GM12878 (cell line): ENCODE data around the gene SGCD. TPM values are rescaled to one million over a fixed set of nuclear protein-coding genes. Genes with fewer than 3 reads are reported as not detected.

Experiments used
- ATAC-seq: fragments of 200-7000 bp; cut with Tn5 transposase; 3 replicates; pipeline ENCODE4 v1.9.1; 2020; ENCODE audit warnings: mild to moderate bottlenecking, moderate library complexity
- BruUV-seq: library from RNA; stranded (reverse); fragments of 400-500 nt; replicated peaks from 2 replicates; lab custom pipeline; 2021; lab: Mats Ljungman, UMichigan
- CTCF ChIA-PET: fragments of 300-600 bp; sonication (Branson Sonifier 250); formaldehyde crosslinking; extraction: SDS; loops from one replicate; lab custom pipeline; 2021; ENCODE audit warnings: inconsistent platforms; lab: Yijun Ruan, JAX
- POLR2A ChIA-PET: fragments of 350-600 bp; formaldehyde crosslinking; extraction: SDS; loops from one replicate; lab custom pipeline; 2021; ENCODE audit warnings: inconsistent platforms; lab: Charles Lee
- RAD21 ChIA-PET: fragments of 300-600 bp; sonication (Branson Sonifier 250); formaldehyde crosslinking; loops from one replicate; lab custom pipeline; 2023; ENCODE audit warnings: antibody characterized with exemption; ENCODE audit not compliant: unreplicated experiment; lab: Charles Lee
- SMC1A ChIA-PET: fragments of 300-600 bp; sonication (Branson Sonifier 250); formaldehyde crosslinking; loops from one replicate; lab custom pipeline; 2023; ENCODE audit not compliant: unreplicated experiment, uncharacterized antibody; lab: Charles Lee
- DNase-seq: peaks from one replicate; pipeline ENCODE4 v3.0.0-alpha.2; 2011; ENCODE audit warnings: low read depth, low spot score
- FAIRE-seq: peaks from 3 replicates; lab custom pipeline; 2011; peaks lifted over from hg19 to GRCh38; lab: Jason Lieb, UNC
- H2AFZ ChIP-seq: 2 replicates; pipeline ENCODE4 v1.6.0; 2011; ENCODE audit warnings: low read depth, low read length, control low read depth; ENCODE audit not compliant: control insufficient read depth
- H3K27ac ChIP-seq: 2 replicates; pipeline ENCODE4 v1.5.1; 2011; ENCODE audit warnings: control low read depth; ENCODE audit not compliant: control insufficient read depth, insufficient read depth
- H3K27me3 ChIP-seq, 2 experiments: replicated peaks in 1 of 2; 2 replicates each; pipeline versions ENCODE4 v1.6.0 to v1.6.1; 2011; ENCODE audit warnings: low read length in 1 of 2; ENCODE audit not compliant: control insufficient read depth in 2 of 2, insufficient read depth in 2 of 2
- H3K36me3 ChIP-seq, 2 experiments: 2 replicates each; pipeline ENCODE4 v1.5.1; 2011; ENCODE audit warnings: low read length in 1 of 2; ENCODE audit not compliant: control insufficient read depth in 2 of 2, insufficient read depth in 2 of 2
- H3K4me1 ChIP-seq: 2 replicates; pipeline ENCODE4 v1.6.1; 2011; ENCODE audit warnings: mild to moderate bottlenecking, low read length, moderate library complexity, mixed read lengths; ENCODE audit not compliant: control insufficient read depth, insufficient read depth
- H3K4me2 ChIP-seq: 2 replicates; pipeline ENCODE4 v1.6.0; 2011; ENCODE audit warnings: control low read depth; ENCODE audit not compliant: control insufficient read depth, insufficient read depth
- H3K4me3 ChIP-seq: fragments of 200-600 bp; sonication (generic); 2 replicates; pipeline ENCODE4 v1.5.1; 2016
- H3K79me2 ChIP-seq: 2 replicates; pipeline ENCODE4 v1.6.0; 2011; ENCODE audit warnings: low read length; ENCODE audit not compliant: control insufficient read depth, insufficient read depth
- H3K9ac ChIP-seq: 2 replicates; pipeline ENCODE4 v1.8.0; 2011; ENCODE audit warnings: low read length, control low read depth, mixed read lengths; ENCODE audit not compliant: control insufficient read depth, insufficient read depth
- H3K9me3 ChIP-seq: replicated peaks from 3 replicates; pipeline ENCODE4 v1.5.1; 2011; ENCODE audit warnings: mild to moderate bottlenecking, low read length; ENCODE audit not compliant: control insufficient read depth, insufficient read depth
- H4K20me1 ChIP-seq: 2 replicates; pipeline ENCODE4 v1.6.0; 2011; ENCODE audit not compliant: control insufficient read depth, insufficient read depth
- ATF3 ChIP-seq: IDR thresholded peaks from 2 replicates; pipeline ENCODE4 v1.6.1; 2011; ENCODE audit warnings: low read depth, mild to moderate bottlenecking, low read length, moderate library complexity, borderline replicate concordance; ENCODE audit errors: extremely low read depth
- IKZF1 ChIP-seq: fragments of 450-650 bp; conservative IDR thresholded peaks from 2 replicates; pipeline ENCODE4 v1.6.1; 2017; ENCODE audit warnings: antibody characterized with exemption, mild to moderate bottlenecking
- JUNB ChIP-seq: IDR thresholded peaks from 2 replicates; pipeline ENCODE4 v1.6.1; 2016; ENCODE audit warnings: antibody characterized with exemption, mild to moderate bottlenecking
- MYB ChIP-seq: fragments of 150-350 bp; IDR thresholded peaks from 2 replicates; pipeline ENCODE4 v1.6.1; 2014; ENCODE audit warnings: mild to moderate bottlenecking, low read depth, low read length, borderline replicate concordance
- NRF1 ChIP-seq: conservative IDR thresholded peaks from 2 replicates; pipeline ENCODE4 v1.6.1; 2011; ENCODE audit warnings: mild to moderate bottlenecking, low read depth, low read length, improper control_type of control experiment
- RELA ChIP-seq: fragments of 450-650 bp; IDR thresholded peaks from 2 replicates; pipeline ENCODE4 v1.8.0; 2014; ENCODE audit warnings: borderline replicate concordance; ENCODE audit not compliant: partially characterized antibody
- SMARCA5 ChIP-seq: fragments of 450-650 bp; IDR thresholded peaks from 2 replicates; pipeline ENCODE4 v1.6.1; 2017; ENCODE audit warnings: mild to moderate bottlenecking
- SUPT20H ChIP-seq: IDR thresholded peaks from 2 replicates; pipeline ENCODE4 v1.6.1; 2011; ENCODE audit warnings: low read depth, mild to moderate bottlenecking, low read length, moderate library complexity, borderline replicate concordance; ENCODE audit not compliant: control insufficient read depth
- ZBTB11 ChIP-seq: fragments of 450-650 bp; formaldehyde crosslinking; IDR thresholded peaks from 2 replicates; pipeline ENCODE4 v1.5.0; 2022; ENCODE audit warnings: mild to moderate bottlenecking, missing genetic modification characterization
- WGBS: methylation state at CpG from one replicate; pipeline ENCODE4 v1.1.6; 2016; ENCODE audit warnings: low lambda C conversion rate; ENCODE audit not compliant: insufficient replicate concordance, insufficient coverage; ENCODE audit errors: missing lambda C conversion rate; 5-methylcytosine and 5-hydroxymethylcytosine counted together
- in situ Hi-C: fragments of 300-500 bp; cut with MboI; formaldehyde crosslinking; loops from 9 replicates; pipeline ENCODE4 v1.14.3; 2018; ENCODE audit warnings: mixed read lengths
- intact Hi-C: fragments of 100-400 bp; cut with micrococcal nuclease; formaldehyde crosslinking; loops from one replicate; pipeline ENCODE4 v1.14.2; 2022; ENCODE audit not compliant: unreplicated experiment
- polyA plus RNA-seq, 11 experiments: library from polyadenylated mRNA; depleted of rRNA in 4 of 11; unstranded in 6 of 11; stranded (reverse) in 5 of 11; fragments of >200 nt; fragmentation: Nextera tagmentation in 4 of 11; fragmentation: Illumina TruSeq in 1 of 11; extraction: Ambion mirVana in 4 of 11; extraction: Trizol in 1 of 11; gene quantifications; 1 replicate in 1 of 11; 2 replicates in 10 of 11; pipeline versions ENCODE4 v1.2.1 to v1.2.3, GENCODE V29; 2011 to 2016; ENCODE audit warnings: inconsistent platforms in 2 of 11, missing spikeins in 2 of 11, low read depth in 1 of 11
- total RNA-seq, 4 experiments: library from RNA; depleted of rRNA in 3 of 4; stranded (reverse); fragments of >200 nt in 3 of 4; fragmentation: Illumina TruSeq in 1 of 4; extraction: Trizol in 1 of 4; gene quantifications; 2 replicates each; pipeline versions ENCODE4 v1.2.1 to v1.2.3, GENCODE V29; 2013 to 2021
- TF ChIP-seq, protein P1 (sequence below): fragments of 150-350 bp; IDR thresholded peaks from 2 replicates; pipeline ENCODE4 v1.6.1; 2014; ENCODE audit warnings: mild to moderate bottlenecking, low read depth, low read length

SGCD gene
- total and polyA plus RNA-seq, 10 of the 15 experiments (the other 5 are each of a cell fraction or from before 2014, with no cell fraction given), result 0.06 TPM; not detected in 9

GRCh38 chr5:156647034-156647451, 320.1 kb downstream of the SGCD start:
- H3K79me2 ChIP-seq, result no peaks in the 10 kb centered on the region
- no peak overlapping the region for H2AFZ ChIP-seq
- ChIA-PET RAD21 (no interaction called here), POLR2A (no interaction called here), SMC1A (no interaction called here), CTCF (interaction anchor here (0.6 to 1.5 kb wide), 2 partner anchors 11 to 388 kb away, joined by 3 read pairs; no protein-coding TSS in a partner anchor)
- H3K4me2 ChIP-seq, result no peak overlapping the region
- DNase-seq, result no peak
- H3K9me3 ChIP-seq, result no peaks in the 10 kb centered on the region
- H3K27me3 ChIP-seq, result no peaks in the 10 kb centered on the region
- in situ Hi-C loops, result no loop called here
- H3K4me1 ChIP-seq, result no peaks in the 10 kb centered on the region
- 25% methylated on average over 4 of the region's 4 CpGs for WGBS
- FAIRE-seq, result no peak
- no peaks in the 10 kb centered on the region for H4K20me1 ChIP-seq
- H3K27ac ChIP-seq, result no peak overlapping the region
- H3K36me3 ChIP-seq, result no peaks in the 10 kb centered on the region
- no peak for ATAC-seq
- no peak overlapping the region for H3K4me3 ChIP-seq
- H3K9ac ChIP-seq, result no peak overlapping the region
- TF ChIP-seq NRF1, result no peak
- TF ChIP-seq JUNB, result no peak
- TF ChIP-seq, protein P1, sequence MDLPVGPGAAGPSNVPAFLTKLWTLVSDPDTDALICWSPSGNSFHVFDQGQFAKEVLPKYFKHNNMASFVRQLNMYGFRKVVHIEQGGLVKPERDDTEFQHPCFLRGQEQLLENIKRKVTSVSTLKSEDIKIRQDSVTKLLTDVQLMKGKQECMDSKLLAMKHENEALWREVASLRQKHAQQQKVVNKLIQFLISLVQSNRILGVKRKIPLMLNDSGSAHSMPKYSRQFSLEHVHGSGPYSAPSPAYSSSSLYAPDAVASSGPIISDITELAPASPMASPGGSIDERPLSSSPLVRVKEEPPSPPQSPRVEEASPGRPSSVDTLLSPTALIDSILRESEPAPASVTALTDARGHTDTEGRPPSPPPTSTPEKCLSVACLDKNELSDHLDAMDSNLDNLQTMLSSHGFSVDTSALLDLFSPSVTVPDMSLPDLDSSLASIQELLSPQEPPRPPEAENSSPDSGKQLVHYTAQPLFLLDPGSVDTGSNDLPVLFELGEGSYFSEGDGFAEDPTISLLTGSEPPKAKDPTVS, result no peak
- TF ChIP-seq IKZF1, result no peak
- TF ChIP-seq RELA, result no peak
- TF ChIP-seq ATF3, result no peak
- TF ChIP-seq SUPT20H, result no peak
- TF ChIP-seq SMARCA5, result no peak
- TF ChIP-seq ZBTB11 (CRISPR knock-in tag), result no peak
- no peak for TF ChIP-seq MYB
- intact Hi-C loops, result no loop called here
- no TSS peak for BruUV-seq
